IPS DF 6.9 (cell line): Measurements from ENCODE around the gene GPC1.

Experiments used
- DNase-seq: peaks from one replicate; pipeline ENCODE4 v3.0.0-alpha.2; 2013; ENCODE audit warnings: low read depth, low spot score
- H3K27ac ChIP-seq: one replicate; pipeline ENCODE4 v1.5.1; 2013; ENCODE audit warnings: low read length, control low read depth
- H3K27me3 ChIP-seq: 2 replicates; pipeline ENCODE4 v1.6.1; 2013; ENCODE audit warnings: mild to moderate bottlenecking, low read length; ENCODE audit not compliant: control insufficient read depth, insufficient read depth
- H3K36me3 ChIP-seq: 2 replicates; pipeline ENCODE4 v1.6.1; 2013; ENCODE audit warnings: low read length; ENCODE audit not compliant: control insufficient read depth, insufficient read depth
- H3K4me1 ChIP-seq: 2 replicates; pipeline ENCODE4 v1.6.1; 2013; ENCODE audit warnings: low read length; ENCODE audit not compliant: control insufficient read depth, insufficient read depth
- H3K4me3 ChIP-seq: 2 replicates; pipeline ENCODE4 v1.5.1; 2013; ENCODE audit warnings: mild to moderate bottlenecking, low read length
- H3K9me3 ChIP-seq: 2 replicates; pipeline ENCODE4 v1.6.1; 2013; ENCODE audit warnings: low read length, inconsistent platforms; ENCODE audit not compliant: control insufficient read depth, insufficient read depth
- WGBS: extraction: QIAGEN DNeasy Blood & Tissue Kit; methylation state at CpG from one replicate; pipeline ENCODE4 v1.1.7; 2013; ENCODE audit warnings: mixed read lengths, missing lambda C conversion rate; ENCODE audit not compliant: insufficient read length, insufficient coverage; 5-methylcytosine and 5-hydroxymethylcytosine counted together

The GPC1 gene

GRCh38 chr2:240451791-240452461, 16.5 kb downstream of the GPC1 start:
- WGBS = no CpG with 5 or more reads among the region's 20 CpGs
- no peaks in the 10 kb centered on the region for H3K9me3 ChIP-seq
- peaks cover 18% of the 10 kb centered on the region for H3K27me3 ChIP-seq
- no peak for DNase-seq
- peak overlapping the region; percentile 64; the same call in 1 of the 2 replicates for H3K4me3 ChIP-seq
- H3K4me1 ChIP-seq = peaks cover 21% of the 10 kb centered on the region
- no peak overlapping the region for H3K27ac ChIP-seq
- no peaks in the 10 kb centered on the region for H3K36me3 ChIP-seq

- Histone ChIP-seq H3K4me3 (peak overlapping the region; percentile 64; the same call in 1 of the 2 replicates), H3K9me3 (no peaks in the 10 kb centered on the region), H3K4me1 (peaks cover 25% of the 10 kb centered on the region), H3K27ac (no peak overlapping the region), H3K27me3 (peaks cover 18% of the 10 kb centered on the region), H3K36me3 (no peaks in the 10 kb centered on the region)
- DNase-seq = no peak
- WGBS = no CpG with 5 or more reads among the region's 103 CpGs
These were observed 17.2 kb downstream of the GPC1 start for GRCh38 chr2:240452462-240453256.

GRCh38 chr2:240453461-240454105, 18.1 kb downstream of the GPC1 start:
- no CpG with 5 or more reads among the region's 81 CpGs for WGBS
- no peak overlapping the region for H3K27ac ChIP-seq
- peaks cover 18% of the 10 kb centered on the region for H3K27me3 ChIP-seq
- H3K36me3 ChIP-seq = no peaks in the 10 kb centered on the region
- no peak for DNase-seq
- no peaks in the 10 kb centered on the region for H3K9me3 ChIP-seq
- peaks cover 32% of the 10 kb centered on the region for H3K4me1 ChIP-seq
- H3K4me3 ChIP-seq = peak overlapping the region; percentile 13; the same call in 1 of the 2 replicates

- no CpG with 5 or more reads among the region's 35 CpGs for WGBS
- peaks cover 36% of the 10 kb centered on the region for H3K4me1 ChIP-seq
- H3K27me3 ChIP-seq = peaks cover 18% of the 10 kb centered on the region
- peak overlapping the region; percentile 13; the same call in 1 of the 2 replicates for H3K4me3 ChIP-seq
- DNase-seq = no peak
- H3K36me3 ChIP-seq = no peaks in the 10 kb centered on the region
- H3K27ac ChIP-seq = no peak overlapping the region
- H3K9me3 ChIP-seq = no peaks in the 10 kb centered on the region
These were observed 18.8 kb downstream of the GPC1 start for GRCh38 chr2:240454106-240454901.

- no peak for DNase-seq
- no CpG with 5 or more reads among the region's 7 CpGs for WGBS
- Histone ChIP-seq H3K27ac (no peak overlapping the region), H3K36me3 (no peaks in the 10 kb centered on the region), H3K4me3 (no peak overlapping the region), H3K27me3 (peaks cover 18% of the 10 kb centered on the region), H3K4me1 (peaks cover 36% of the 10 kb centered on the region), H3K9me3 (no peaks in the 10 kb centered on the region)
These were observed 19.8 kb downstream of the GPC1 start for GRCh38 chr2:240455272-240455646.

- H3K36me3 ChIP-seq = no peaks in the 10 kb centered on the region
- H3K27me3 ChIP-seq = peaks cover 18% of the 10 kb centered on the region
- H3K9me3 ChIP-seq = no peaks in the 10 kb centered on the region
- DNase-seq = no peak
- H3K4me3 ChIP-seq = no peak overlapping the region; the same call in 1 of the 2 replicates
- H3K4me1 ChIP-seq = peaks cover 36% of the 10 kb centered on the region
- no peak overlapping the region for H3K27ac ChIP-seq
- no CpG with 5 or more reads among the region's 55 CpGs for WGBS
These were observed 20.4 kb downstream of the GPC1 start for GRCh38 chr2:240455647-240456446.

- no CpG with 5 or more reads among the region's 17 CpGs for WGBS
- Histone ChIP-seq H3K4me3 (no peak overlapping the region), H3K9me3 (no peaks in the 10 kb centered on the region), H3K27me3 (peaks cover 18% of the 10 kb centered on the region), H3K36me3 (no peaks in the 10 kb centered on the region), H3K27ac (no peak overlapping the region), H3K4me1 (peaks cover 36% of the 10 kb centered on the region)
- DNase-seq = no peak
These were observed 21.2 kb downstream of the GPC1 start for GRCh38 chr2:240456447-240457222.

- Histone ChIP-seq H3K27me3 (peaks cover 18% of the 10 kb centered on the region), H3K4me1 (peaks cover 30% of the 10 kb centered on the region), H3K36me3 (no peaks in the 10 kb centered on the region; the same call in 1 of the 2 replicates), H3K27ac (no peak overlapping the region), H3K9me3 (no peaks in the 10 kb centered on the region), H3K4me3 (no peak overlapping the region)
- WGBS = no CpG with 5 or more reads among the region's 22 CpGs
- DNase-seq = no peak
These were observed 22.0 kb downstream of the GPC1 start for GRCh38 chr2:240457223-240458043.
